K562 (cell line): ENCODE measurements around the gene TP53TG5. TPM values are rescaled to one million over a fixed set of nuclear protein-coding genes. Genes with fewer than 3 reads are reported as not detected.

Source experiments
- BCL6 ChIP-seq: fragments of 250-450 bp; sonication (Bioruptor Pico); IDR thresholded peaks from 2 replicates; pipeline ENCODE4 v1.4.0; 2020
- BCOR ChIP-seq: fragments of 450-650 bp; IDR thresholded peaks from 2 replicates; pipeline ENCODE4 v1.6.1; 2016
- DIDO1 ChIP-seq: fragments of 450-650 bp; IDR thresholded peaks from 2 replicates; pipeline ENCODE4 v1.6.1; 2016; ENCODE audit warnings: low read depth, missing biosample characterization, missing genetic modification characterization
- DNMT1 ChIP-seq: fragments of 450-650 bp; IDR thresholded peaks from 2 replicates; pipeline ENCODE4 v1.6.1; 2016; ENCODE audit warnings: antibody characterized with exemption, mild to moderate bottlenecking
- EWSR1 ChIP-seq: fragments of 450-650 bp; IDR thresholded peaks from 2 replicates; pipeline ENCODE4 v1.6.1; 2018; ENCODE audit warnings: borderline replicate concordance, mild to moderate bottlenecking, low read depth, moderate library complexity; ENCODE audit not compliant: partially characterized antibody
- FOXK2 ChIP-seq, 2 experiments: fragments of 450-650 bp; IDR thresholded peaks in 1 of 2; conservative IDR thresholded peaks in 1 of 2; 2 replicates each; pipeline ENCODE4 v1.6.1; 2016; ENCODE audit warnings: low read depth in 2 of 2, mild to moderate bottlenecking in 1 of 2
- FOXO4 ChIP-seq: fragments of 450-650 bp; formaldehyde crosslinking; IDR thresholded peaks from 2 replicates; pipeline ENCODE4 v1.4.0; 2020; ENCODE audit warnings: mild to moderate bottlenecking, moderate library complexity
- HLTF ChIP-seq: fragments of 450-650 bp; IDR thresholded peaks from 2 replicates; pipeline ENCODE4 v1.6.1; 2016
- HMG20A ChIP-seq: fragments of 450-650 bp; formaldehyde crosslinking; conservative IDR thresholded peaks from 2 replicates; pipeline ENCODE4 v1.4.0; 2020; ENCODE audit warnings: mild to moderate bottlenecking, mixed read lengths
- IFI16 ChIP-seq: fragments of 250-450 bp; sonication (Bioruptor Pico); IDR thresholded peaks from 2 replicates; pipeline ENCODE4 v2.1.2; 2022; ENCODE audit warnings: mild to moderate bottlenecking, inconsistent platforms
- L3MBTL2 ChIP-seq: fragments of 450-650 bp; IDR thresholded peaks from 2 replicates; pipeline ENCODE4 v1.6.1; 2016; ENCODE audit warnings: mild to moderate bottlenecking, moderate library complexity
- MAFG ChIP-seq: fragments of 450-650 bp; conservative IDR thresholded peaks from 2 replicates; pipeline ENCODE4 v1.6.1; 2016; ENCODE audit warnings: missing genetic modification characterization, missing compliant biosample characterization
- NFATC3 ChIP-seq: fragments of 450-650 bp; IDR thresholded peaks from 2 replicates; pipeline ENCODE4 v1.6.1; 2017; ENCODE audit warnings: mild to moderate bottlenecking
- NKRF ChIP-seq: fragments of 450-650 bp; IDR thresholded peaks from 2 replicates; pipeline ENCODE4 v1.6.1; 2016; ENCODE audit warnings: borderline replicate concordance
- RBM25 ChIP-seq: fragments of 200-400 bp; formaldehyde crosslinking; IDR thresholded peaks from 2 replicates; pipeline ENCODE4 v1.6.1; 2018; ENCODE audit warnings: low read length, low read depth, moderate library complexity; ENCODE audit not compliant: severe bottlenecking
- RNF2 ChIP-seq: sonication (generic); IDR thresholded peaks from 2 replicates; pipeline ENCODE4 v1.6.1; 2016
- TRIM24 ChIP-seq, 2 experiments: fragments of 450-650 bp; IDR thresholded peaks; 2 replicates each; pipeline ENCODE4 v1.6.1; 2016
- ZFPM2 ChIP-seq: fragments of 250-450 bp; sonication (Bioruptor Pico); IDR thresholded peaks from 2 replicates; pipeline ENCODE4 v1.5.1; 2022; ENCODE audit warnings: mild to moderate bottlenecking
- ZNF766 ChIP-seq: fragments of 200-800 bp; sonication (Bioruptor generic); conservative IDR thresholded peaks from 2 replicates; pipeline ENCODE4 v1.6.1; 2016; ENCODE audit warnings: missing genetic modification characterization, missing compliant biosample characterization
- polyA plus RNA-seq, 8 experiments: library from polyadenylated mRNA; depleted of rRNA in 4 of 8; stranded (reverse) in 5 of 8; unstranded in 3 of 8; fragments of >200 nt; fragmentation: Nextera tagmentation in 2 of 8; fragmentation: Illumina TruSeq in 1 of 8; extraction: Ambion mirVana in 2 of 8; extraction: Trizol in 1 of 8; gene quantifications; 2 replicates each; pipeline versions ENCODE4 v1.2.1 to v1.2.3, GENCODE V29; 2011 to 2014; ENCODE audit warnings: inconsistent platforms in 1 of 8, missing spikeins in 1 of 8
- total RNA-seq, 7 experiments: library from RNA; depleted of rRNA in 6 of 7; stranded (reverse); fragments of >200 nt in 6 of 7; fragmentation: Illumina TruSeq in 2 of 7; extraction: Trizol in 2 of 7; gene quantifications; 2 replicates each; pipeline versions ENCODE4 v1.2.1 to v1.2.3, GENCODE V29; 2011 to 2021; ENCODE audit warnings: low replicate concordance in 1 of 7

TP53TG5 gene
- total and polyA plus RNA-seq, 9 of the 15 experiments (the other 6 are each of a cell fraction or from before 2014, with no cell fraction given): 0.04 to 0.05 (median 0.04) TPM; not detected in 6

- TF ChIP-seq MAFG (tag) (no peak), RBM25 (peak; percentile 30), RNF2 (no peak), EWSR1 (no peak), TRIM24 (IDR thresholded peaks at IDR 0.05) (no peak), L3MBTL2 (peak; percentile 72), HMG20A (CRISPR knock-in tag) (no peak), HLTF (no peak), NKRF (no peak), DIDO1 (tag) (no peak), DNMT1 (no peak), IFI16 (CRISPR knock-in tag) (no peak), FOXK2 (conservative IDR thresholded peaks at IDR 0.05 in 1 of 2, IDR thresholded peaks at IDR 0.05 in 1 of 2; ENCODE audit: low read depth in 2 of 2) (peak; percentile 16 to 64; a peak in 2 of 4 replicates), NFATC3 (no peak), BCL6 (CRISPR knock-in tag) (no peak), FOXO4 (CRISPR knock-in tag) (no peak), BCOR (peak; percentile 55; the same call in 1 of the 2 replicates), ZFPM2 (CRISPR knock-in tag) (no peak), ZNF766 (CRISPR knock-in tag) (no peak)
Measured at GRCh38 chr20:45358282-45359068, 19.6 kb downstream of the TP53TG5 start (continued).
